ENCODE measurements around the gene PRKACA.

Gene PRKACA

DNA sequence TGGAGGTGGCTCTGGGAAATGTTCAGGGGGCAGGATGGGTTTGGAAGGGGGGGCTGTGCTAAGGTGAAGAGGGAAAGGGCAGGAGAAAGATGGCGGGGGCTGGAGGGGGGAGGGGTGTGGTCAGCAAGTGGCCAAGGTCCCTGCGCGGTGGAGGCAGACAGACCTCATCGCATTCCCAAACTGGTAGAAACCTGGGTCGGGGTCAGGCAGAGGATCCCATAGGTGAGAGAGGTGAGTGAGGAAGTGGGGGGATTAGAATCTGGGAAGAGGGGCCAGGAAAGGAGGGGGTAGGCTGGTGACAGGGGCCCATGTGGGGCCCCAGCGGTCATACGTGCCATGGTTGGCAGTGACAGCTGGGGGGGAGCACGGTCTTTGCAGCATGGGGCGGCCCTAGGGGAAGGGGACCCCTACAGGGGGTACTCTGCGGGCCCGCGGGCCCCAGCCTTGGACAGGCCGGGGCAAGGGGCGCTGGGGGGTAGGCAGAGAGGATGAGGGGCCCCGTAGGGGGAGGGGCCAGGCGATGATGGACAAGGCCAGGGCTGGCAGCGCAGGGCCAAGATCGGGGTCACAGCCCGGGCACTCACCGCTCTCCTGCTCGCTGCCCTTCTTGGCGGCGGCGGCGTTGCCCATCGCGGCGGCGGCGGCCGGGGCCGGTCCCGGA, 514 bp downstream of the PRKACA start:
- TF ChIP-seq POLR2AphosphoS5 (IDR thresholded peaks at IDR 0.05; ENCODE audit: low read depth) (no peak), GABPA (IDR thresholded peaks at IDR 0.05; ENCODE audit: low read depth) (no peak), SPI1 (IDR thresholded peaks at IDR 0.05; ENCODE audit: borderline replicate concordance, low read depth) (no peak)
- TF ChIP-seq, protein P1, sequence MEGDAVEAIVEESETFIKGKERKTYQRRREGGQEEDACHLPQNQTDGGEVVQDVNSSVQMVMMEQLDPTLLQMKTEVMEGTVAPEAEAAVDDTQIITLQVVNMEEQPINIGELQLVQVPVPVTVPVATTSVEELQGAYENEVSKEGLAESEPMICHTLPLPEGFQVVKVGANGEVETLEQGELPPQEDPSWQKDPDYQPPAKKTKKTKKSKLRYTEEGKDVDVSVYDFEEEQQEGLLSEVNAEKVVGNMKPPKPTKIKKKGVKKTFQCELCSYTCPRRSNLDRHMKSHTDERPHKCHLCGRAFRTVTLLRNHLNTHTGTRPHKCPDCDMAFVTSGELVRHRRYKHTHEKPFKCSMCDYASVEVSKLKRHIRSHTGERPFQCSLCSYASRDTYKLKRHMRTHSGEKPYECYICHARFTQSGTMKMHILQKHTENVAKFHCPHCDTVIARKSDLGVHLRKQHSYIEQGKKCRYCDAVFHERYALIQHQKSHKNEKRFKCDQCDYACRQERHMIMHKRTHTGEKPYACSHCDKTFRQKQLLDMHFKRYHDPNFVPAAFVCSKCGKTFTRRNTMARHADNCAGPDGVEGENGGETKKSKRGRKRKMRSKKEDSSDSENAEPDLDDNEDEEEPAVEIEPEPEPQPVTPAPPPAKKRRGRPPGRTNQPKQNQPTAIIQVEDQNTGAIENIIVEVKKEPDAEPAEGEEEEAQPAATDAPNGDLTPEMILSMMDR (IDR thresholded peaks at IDR 0.05; ENCODE audit: insufficient read depth, low read length): no peak
- TF ChIP-seq, protein P2, sequence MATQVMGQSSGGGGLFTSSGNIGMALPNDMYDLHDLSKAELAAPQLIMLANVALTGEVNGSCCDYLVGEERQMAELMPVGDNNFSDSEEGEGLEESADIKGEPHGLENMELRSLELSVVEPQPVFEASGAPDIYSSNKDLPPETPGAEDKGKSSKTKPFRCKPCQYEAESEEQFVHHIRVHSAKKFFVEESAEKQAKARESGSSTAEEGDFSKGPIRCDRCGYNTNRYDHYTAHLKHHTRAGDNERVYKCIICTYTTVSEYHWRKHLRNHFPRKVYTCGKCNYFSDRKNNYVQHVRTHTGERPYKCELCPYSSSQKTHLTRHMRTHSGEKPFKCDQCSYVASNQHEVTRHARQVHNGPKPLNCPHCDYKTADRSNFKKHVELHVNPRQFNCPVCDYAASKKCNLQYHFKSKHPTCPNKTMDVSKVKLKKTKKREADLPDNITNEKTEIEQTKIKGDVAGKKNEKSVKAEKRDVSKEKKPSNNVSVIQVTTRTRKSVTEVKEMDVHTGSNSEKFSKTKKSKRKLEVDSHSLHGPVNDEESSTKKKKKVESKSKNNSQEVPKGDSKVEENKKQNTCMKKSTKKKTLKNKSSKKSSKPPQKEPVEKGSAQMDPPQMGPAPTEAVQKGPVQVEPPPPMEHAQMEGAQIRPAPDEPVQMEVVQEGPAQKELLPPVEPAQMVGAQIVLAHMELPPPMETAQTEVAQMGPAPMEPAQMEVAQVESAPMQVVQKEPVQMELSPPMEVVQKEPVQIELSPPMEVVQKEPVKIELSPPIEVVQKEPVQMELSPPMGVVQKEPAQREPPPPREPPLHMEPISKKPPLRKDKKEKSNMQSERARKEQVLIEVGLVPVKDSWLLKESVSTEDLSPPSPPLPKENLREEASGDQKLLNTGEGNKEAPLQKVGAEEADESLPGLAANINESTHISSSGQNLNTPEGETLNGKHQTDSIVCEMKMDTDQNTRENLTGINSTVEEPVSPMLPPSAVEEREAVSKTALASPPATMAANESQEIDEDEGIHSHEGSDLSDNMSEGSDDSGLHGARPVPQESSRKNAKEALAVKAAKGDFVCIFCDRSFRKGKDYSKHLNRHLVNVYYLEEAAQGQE (IDR thresholded peaks at IDR 0.05; ENCODE audit: insufficient replicate concordance, low read depth): no peak
- Histone ChIP-seq H3K27ac (replicated peaks) (no peak overlapping the region), H3K4me3 (replicated peaks; ENCODE audit: insufficient read depth, low read length) (peak overlapping the region; percentile 83), H3K27me3 (ENCODE audit: insufficient read depth, poor library complexity, severe bottlenecking) (no peaks in the 10 kb centered on the region)
- no peak for DNase-seq (ENCODE audit: low read depth in 1 of 2, low spot score in 1 of 2)

DNA sequence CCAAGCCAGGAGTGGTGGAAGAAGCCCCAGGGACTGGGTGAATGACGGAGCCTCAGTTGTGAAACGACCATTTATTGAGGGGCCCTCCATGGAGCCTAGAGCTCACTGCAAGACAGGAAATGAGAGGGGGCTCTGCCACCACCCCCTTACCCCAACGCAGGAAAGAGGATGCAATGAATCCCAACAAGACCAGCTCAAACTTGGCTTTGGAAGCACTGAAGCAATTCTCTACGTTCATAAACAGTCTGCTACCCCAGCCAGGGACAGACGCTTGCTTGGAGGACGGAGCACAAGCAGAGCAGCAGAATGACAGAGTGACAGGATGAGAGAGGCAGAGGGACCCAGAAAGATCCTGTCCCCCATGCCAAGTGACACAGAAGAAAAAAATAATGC, 1.0 kb downstream of the PRKACA start:
- no peak for DNase-seq (ENCODE audit: low read depth in 1 of 2, low spot score in 1 of 2)
- H3K4me3 ChIP-seq (replicated peaks; ENCODE audit: insufficient read depth, low read length): peak overlapping the region; percentile 83
- no peak overlapping the region for H3K27ac ChIP-seq (replicated peaks)
- TF ChIP-seq SPI1 (IDR thresholded peaks at IDR 0.05; ENCODE audit: borderline replicate concordance, low read depth) (no peak), POLR2AphosphoS5 (IDR thresholded peaks at IDR 0.05; ENCODE audit: low read depth) (no peak), GABPA (IDR thresholded peaks at IDR 0.05; ENCODE audit: low read depth) (no peak)
- TF ChIP-seq, protein P1 (IDR thresholded peaks at IDR 0.05; ENCODE audit: insufficient read depth, low read length): no peak
- TF ChIP-seq, protein P2 (IDR thresholded peaks at IDR 0.05; ENCODE audit: insufficient replicate concordance, low read depth): no peak
- no peaks in the 10 kb centered on the region for H3K27me3 ChIP-seq (ENCODE audit: insufficient read depth, poor library complexity, severe bottlenecking)

DNA sequence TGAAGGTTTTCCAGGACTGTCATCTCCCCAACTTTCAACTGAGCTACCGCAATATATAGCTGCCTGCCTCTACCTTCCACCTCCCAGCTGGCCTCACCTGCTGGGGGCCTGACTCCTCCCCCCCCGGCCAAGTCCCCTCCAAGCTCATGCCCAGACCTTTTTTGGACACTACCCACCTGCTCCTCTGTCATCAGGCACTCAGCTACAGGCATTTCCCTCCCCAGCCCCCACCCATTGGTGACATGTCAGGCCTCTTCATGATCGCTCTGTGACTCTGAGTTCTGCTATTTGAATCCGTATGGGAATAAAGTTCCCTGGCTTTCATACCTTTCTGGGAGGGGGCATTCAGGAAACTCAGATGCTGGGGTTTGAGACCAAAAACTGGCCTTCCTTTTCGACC, 1.8 kb downstream of the PRKACA start:
- DNase-seq (ENCODE audit: low read depth in 1 of 2, low spot score in 1 of 2): no peak
- no peak overlapping the region for H3K27ac ChIP-seq (replicated peaks)
- TF ChIP-seq SPI1 (IDR thresholded peaks at IDR 0.05; ENCODE audit: borderline replicate concordance, low read depth) (no peak), POLR2AphosphoS5 (IDR thresholded peaks at IDR 0.05; ENCODE audit: low read depth) (no peak), GABPA (IDR thresholded peaks at IDR 0.05; ENCODE audit: low read depth) (no peak)
- TF ChIP-seq, protein P2 (IDR thresholded peaks at IDR 0.05; ENCODE audit: insufficient replicate concordance, low read depth): no peak
- TF ChIP-seq, protein P1 (IDR thresholded peaks at IDR 0.05; ENCODE audit: insufficient read depth, low read length): no peak

More for the DNA sequence above, 1.8 kb downstream of the PRKACA start:
- Histone ChIP-seq H3K4me3 (replicated peaks; ENCODE audit: insufficient read depth, low read length) (no peak overlapping the region), H3K27me3 (ENCODE audit: insufficient read depth, poor library complexity, severe bottlenecking) (no peaks in the 10 kb centered on the region)

Data from HL-60 (cell line).